HG02588 (cell line): ENCODE results near the gene DNHD1.
"Not testable (repeated sequence)": the region's sequence is repeated elsewhere in the genome, so short reads cannot be mapped to it uniquely, and the experiment has no call there.

Experiments
- ATAC-seq: cut with Tn5 transposase; IDR thresholded peaks from one replicate; pipeline ENCODE4 v1.9.1; 2021; ENCODE audit warnings: mild to moderate bottlenecking, moderate library complexity; ENCODE audit not compliant: unreplicated experiment

The DNHD1 gene

GRCh38 chr11:6476571-6476970, 20.5 kb upstream of the DNHD1 start:
- ATAC-seq = no peak

DNA sequence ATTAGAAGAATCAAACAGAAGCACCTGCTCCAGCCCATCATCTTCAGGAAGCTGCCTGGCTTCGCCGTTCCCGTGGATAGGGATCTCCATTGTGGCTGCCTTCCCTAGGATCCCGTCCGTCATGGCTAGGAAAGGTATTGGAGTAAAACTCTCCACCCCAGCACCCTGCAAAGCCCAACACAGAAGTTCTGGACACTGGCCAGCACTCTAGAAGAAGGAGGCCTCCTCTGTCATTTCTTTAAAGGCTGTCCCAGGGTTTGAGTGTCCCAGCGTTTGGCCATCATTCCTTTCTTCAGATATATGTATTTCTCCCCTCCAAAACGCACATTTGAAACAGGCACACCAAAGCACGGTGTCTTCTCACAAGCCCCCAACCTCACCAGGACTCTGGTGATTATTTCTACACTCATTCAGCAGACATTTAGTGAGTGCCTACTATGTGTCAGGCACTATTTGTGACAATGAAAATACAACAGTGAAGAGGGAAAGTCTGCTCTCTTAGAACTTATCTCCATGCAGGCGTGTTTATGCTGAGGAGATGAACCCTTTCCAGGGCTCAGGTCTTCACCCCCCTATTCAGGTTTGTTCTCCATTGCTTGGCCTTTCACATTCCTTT, 16.7 kb upstream of the DNHD1 start:
- ATAC-seq = no peak

DNA sequence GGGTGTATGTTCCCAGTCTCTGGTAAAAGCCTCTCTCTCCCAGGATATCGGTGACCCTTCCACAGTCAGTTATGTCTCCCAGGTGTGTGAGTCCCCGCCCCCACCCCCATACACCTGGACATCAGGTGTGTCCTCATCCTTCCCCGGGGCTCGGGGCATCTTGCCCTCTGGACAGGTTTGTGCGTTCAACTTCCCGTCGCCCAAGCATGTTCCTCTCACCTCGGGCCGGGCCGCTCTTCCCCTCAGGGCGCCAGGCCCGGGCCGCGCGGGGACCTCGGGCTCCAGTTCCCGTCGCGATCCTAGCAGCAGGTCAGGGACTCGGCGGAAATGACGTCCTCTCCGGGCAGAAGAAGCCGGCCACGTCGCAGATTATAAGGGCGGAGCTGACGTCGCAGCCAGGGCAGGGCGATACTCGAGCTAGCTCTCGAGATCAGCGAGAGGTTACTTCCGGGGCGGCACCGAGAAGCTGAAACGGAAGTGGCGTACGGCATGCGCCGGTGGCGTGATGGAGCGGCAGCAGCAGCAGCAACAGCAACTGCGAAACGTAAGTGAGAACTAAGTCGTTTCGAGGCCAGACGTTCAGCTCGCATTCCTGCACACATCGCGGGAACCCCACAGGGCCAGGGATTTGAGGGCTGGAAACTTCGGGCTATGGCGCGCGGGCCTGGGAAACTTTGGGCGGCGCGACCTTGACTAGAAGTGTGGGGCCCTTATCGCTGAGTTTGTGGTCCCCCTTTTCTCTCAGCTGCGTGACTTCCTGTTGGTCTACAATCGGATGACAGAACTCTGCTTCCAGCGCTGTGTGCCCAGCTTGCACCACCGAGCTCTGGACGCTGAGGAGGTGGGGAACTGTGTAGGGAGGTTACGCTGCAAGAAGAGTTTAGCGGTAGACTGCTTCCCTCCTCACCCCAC, 15.8 kb upstream of the DNHD1 start, which contains the start of the genes ARFIP2 and TIMM10B:
Gene ARFIP2 (minus strand): TSS at position 320 of the 912 bp plus-strand sequence. CDS start 910 bp downstream, outside the sequence.
Gene TIMM10B (plus strand): TSS at position 490 of the 912 bp plus-strand sequence. CDS start 16 bp downstream, at position 506.
- peak; percentile 99 for ATAC-seq

- ATAC-seq = no peak
Observed at GRCh38 chr11:6481924-6482275, 15.2 kb upstream of the DNHD1 start.

GRCh38 chr11:6482441-6482840, 14.6 kb upstream of the DNHD1 start:
- no peak for ATAC-seq

DNA sequence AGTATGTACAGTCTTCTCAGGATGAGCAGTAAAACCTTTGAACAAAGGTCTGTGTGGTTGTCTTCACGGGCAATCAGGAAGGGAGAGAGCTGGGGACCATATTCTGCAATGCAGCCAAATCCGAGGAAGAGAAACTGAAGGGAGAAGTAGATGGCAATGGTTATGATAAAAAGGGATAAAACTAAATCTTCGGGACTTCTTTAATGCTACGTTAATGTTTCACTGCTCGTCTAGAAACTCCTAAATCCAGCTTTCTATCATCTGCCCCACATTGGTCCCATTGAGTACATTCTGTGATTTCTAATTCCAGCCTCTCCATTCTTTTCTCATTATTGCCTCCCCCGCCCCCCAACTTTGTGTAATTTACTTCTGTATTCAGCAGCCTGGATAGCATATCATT, 14.1 kb upstream of the DNHD1 start:
- no peak for ATAC-seq

GRCh38 chr11:6485661-6486060, 11.4 kb upstream of the DNHD1 start:
- no peak for ATAC-seq

- no peak for ATAC-seq
Observed at GRCh38 chr11:6486256-6486655, 10.8 kb upstream of the DNHD1 start.

- no peak for ATAC-seq
Observed at GRCh38 chr11:6486938-6487337, 10.1 kb upstream of the DNHD1 start.

DNA sequence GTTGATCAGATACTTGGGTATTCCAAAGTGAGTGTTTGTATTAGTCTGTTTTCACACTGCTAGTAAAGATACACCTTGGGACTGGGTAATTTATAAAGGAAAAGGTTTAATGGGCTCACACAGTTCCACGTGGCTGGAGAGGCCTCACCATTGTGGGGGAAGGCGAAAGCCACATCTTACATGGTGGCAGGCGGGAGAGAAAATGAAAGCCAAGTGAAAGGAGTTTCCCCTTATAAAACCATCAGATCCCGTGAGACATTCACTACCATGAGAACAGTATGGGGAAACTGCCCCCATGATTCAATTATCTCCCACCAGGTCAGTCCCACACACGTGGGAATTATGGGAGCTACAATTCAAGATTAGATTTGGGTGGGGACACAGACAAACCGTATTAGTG, 8.7 kb upstream of the DNHD1 start:
- no peak for ATAC-seq

DNA sequence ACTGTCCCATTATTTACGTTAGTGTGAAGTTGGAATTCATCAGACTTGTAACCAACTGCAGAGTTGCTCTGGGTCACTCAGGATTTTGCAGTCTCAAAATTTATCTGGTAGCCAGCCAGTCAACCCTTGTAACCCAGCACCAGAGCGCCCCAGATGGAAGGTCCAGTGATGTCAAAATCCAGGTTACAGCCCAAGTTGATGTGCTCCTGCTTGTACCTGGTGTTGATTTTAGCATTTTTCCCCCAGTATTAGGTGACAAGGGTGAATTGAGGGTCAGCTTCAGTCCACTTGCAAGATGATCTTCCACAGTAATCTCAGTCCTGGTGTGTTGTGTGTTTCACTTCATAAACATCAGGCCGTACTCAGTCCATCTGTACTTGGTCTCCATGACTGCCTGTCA, 8.3 kb upstream of the DNHD1 start:
- ATAC-seq = no peak

DNA sequence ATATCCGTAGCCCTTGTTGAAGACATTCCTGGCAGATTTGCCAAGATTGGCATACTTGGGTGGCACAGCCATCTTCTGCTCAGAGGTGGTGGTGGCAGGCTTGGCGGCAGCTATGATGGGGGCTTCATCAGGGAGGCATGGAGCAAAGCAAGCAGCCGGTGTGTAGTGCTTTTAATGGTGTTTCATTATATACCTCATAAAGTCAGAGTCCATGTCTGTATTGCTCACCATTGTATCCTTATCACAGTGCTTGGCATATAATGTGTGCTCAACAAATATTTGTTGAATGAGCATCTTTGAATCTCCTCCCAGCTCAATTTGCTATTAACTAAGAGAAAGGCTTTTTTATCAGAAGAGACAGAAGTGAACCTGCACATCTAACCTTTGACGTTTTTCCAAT, 7.8 kb upstream of the DNHD1 start:
- ATAC-seq = no peak

GRCh38 chr11:6498121-6498520, 1.0 kb downstream of the DNHD1 start:
- ATAC-seq = no peak

DNA sequence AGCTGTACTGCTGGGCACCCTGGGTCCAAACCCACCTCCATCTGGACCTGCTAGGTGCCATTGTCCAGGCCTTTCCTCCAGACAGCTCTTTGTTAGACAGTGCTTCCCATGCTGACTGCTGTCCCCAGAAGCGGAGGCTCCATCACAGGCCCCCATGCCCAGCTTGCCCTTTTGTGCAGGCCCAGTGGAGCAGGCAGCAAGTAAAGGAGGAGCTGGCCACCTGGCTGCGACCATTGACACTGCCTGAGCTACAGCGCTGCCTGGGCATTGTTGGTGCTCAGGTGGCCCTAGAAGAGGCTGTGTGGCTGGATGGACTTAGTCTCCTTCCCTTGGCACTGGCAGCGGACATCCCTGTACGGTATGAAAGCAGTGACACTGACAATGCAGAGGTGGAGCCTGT, 1.5 kb downstream of the DNHD1 start:
- ATAC-seq = no peak

DNA sequence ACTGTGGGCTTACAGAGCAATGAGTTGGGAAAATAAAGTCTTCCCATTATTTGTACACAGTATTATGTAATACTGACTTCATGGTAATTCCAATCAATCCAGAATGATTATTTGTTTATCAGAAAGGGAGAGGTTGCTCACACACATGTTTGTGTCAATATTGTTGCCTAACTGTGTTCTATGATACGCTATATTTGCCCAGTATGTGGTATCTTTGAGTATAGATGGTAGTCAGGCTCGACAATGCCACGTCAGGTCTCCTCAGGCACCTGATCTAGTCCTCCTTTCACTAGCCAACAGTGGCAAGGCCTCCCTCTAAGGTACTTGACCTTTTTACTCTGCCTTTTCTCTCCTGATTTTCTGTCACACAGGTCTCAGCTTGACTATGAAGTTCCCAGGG, 5.3 kb downstream of the DNHD1 start:
- ATAC-seq = no peak

DNA sequence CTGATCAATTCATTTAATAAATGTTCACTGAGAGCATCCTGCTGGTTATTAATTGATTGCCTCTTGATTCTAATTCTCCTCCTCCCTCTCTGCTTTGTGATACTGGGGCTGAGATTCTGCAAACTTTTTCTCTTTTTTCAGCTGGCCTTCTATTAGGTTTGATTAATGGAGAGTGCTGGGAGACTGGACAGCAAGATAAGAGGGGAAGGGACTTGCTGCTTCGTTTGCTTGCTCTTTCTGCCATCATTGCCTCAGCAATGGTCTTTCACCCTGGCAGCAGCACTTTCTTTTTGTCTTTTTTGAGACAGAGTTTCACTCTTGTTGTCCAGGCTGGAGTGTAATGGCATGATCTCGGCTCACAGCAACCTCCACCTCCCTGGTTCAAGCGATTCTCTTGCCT, 7.1 kb downstream of the DNHD1 start:
- ATAC-seq = no peak

GRCh38 chr11:6505577-6506240, 8.6 kb downstream of the DNHD1 start:
- no peak for ATAC-seq

DNA sequence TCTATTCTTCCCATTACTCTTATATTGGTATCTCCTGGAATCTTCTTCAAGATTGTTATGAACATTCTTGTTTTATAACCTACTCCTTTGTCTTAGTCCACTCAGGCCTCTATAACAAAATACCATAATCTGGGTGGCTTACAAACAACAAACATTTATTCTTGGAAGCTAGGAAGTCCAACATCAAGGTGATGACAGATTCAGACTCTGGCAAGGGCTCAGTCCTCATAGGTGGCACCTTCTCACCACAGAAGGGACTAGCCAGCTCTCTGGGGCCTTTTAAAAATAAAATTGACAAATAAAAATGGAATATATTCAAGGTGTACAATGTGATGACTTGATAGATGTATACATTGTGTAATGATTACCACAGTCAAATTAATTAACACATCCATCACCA, 19.8 kb downstream of the DNHD1 start:
- no peak for ATAC-seq

DNA sequence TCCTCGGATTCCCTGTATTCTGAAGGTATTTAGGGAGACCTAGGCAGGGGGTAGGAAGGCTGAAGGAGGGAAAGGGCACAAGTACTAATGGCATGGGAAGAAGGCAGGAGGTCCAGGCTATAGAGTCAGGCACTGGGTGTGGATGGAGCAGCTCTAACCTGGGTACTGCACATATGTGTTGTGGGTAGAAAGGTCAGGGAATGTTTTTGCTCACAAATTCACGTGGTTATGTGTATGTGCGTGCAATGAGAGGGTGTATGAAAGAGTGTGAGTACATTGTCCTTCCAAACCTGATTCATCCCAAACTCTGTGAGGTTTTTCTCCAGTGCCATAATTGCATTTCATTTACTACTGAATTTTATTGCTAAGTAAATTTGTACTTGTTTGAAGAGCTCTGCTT, 23.2 kb downstream of the DNHD1 start:
- ATAC-seq = no peak

DNA sequence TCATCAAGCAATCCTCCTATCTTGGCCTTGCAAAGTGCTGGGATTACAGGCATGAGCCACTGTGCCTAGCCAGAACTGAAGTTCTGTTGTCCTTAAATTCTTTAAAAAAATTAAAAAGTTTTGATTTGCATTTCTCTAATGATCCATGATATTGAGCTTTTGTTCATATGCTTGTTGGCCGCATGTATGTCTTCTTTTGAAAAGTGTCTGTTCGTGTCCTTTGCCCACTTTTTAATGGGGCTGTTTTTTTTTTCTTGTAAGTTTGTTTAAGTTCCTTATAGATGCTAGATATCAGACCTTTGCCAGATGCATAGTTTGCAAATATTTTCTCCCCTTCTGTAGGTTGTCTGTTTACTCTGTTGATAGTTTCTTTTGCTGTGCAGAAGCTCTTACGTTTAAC, 24.9 kb downstream of the DNHD1 start:
- not testable (repeated sequence) for ATAC-seq

DNA sequence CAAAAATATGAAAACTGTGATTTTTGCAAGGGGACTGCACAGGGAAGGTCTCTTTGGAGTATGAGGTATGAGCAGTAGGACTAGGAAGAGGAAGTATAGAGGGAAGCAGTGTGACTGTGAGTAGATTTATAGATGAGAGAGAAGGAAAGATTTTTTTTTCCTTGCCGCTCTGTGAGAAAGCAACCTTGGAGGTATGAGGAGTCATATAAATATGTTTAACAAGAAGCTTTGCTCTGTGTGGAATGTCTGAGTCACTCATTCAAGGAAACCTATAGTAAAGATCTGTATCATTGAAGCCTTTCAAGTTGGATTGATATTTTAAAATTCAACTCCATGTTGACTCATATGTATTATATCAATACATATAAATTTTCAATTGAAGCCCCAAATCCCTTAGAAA, 26.2 kb downstream of the DNHD1 start:
- no peak for ATAC-seq
